ENCODE results near the gene CNPPD1. TPM values are rescaled to one million over a fixed set of nuclear protein-coding genes. Genes with fewer than 3 reads are reported as not detected.

The CNPPD1 gene
- total RNA-seq, 3 donors from 2014 or later = 90.4 to 138 (median 110) TPM

DNA sequence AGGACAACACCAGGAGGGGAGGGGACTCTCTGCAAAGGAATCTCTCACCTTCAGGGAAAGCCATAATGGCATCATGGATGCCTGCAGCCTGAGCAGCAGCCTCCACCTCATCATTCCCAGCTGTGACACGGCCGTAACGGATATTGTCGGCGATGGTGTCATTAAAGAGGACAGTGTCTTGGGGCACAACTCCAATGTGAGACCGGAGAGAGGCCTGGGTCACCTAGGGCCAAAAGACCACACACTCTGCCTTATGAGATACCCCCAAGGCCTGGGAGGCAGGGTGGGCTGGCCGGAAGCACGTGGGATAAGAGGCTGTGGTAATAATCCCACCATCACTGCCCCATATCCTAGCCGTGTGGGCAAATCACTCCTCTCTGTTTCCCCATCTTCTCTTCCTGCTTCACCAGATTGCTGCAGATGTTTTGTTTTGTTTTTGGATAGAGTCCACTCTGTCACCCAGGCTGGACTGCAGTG, 34.2 kb upstream of the CNPPD1 start:
- TF ChIP-seq, protein P1, sequence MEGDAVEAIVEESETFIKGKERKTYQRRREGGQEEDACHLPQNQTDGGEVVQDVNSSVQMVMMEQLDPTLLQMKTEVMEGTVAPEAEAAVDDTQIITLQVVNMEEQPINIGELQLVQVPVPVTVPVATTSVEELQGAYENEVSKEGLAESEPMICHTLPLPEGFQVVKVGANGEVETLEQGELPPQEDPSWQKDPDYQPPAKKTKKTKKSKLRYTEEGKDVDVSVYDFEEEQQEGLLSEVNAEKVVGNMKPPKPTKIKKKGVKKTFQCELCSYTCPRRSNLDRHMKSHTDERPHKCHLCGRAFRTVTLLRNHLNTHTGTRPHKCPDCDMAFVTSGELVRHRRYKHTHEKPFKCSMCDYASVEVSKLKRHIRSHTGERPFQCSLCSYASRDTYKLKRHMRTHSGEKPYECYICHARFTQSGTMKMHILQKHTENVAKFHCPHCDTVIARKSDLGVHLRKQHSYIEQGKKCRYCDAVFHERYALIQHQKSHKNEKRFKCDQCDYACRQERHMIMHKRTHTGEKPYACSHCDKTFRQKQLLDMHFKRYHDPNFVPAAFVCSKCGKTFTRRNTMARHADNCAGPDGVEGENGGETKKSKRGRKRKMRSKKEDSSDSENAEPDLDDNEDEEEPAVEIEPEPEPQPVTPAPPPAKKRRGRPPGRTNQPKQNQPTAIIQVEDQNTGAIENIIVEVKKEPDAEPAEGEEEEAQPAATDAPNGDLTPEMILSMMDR (IDR thresholded peaks at IDR 0.05) = no peak
- DNase-seq = no peak
- peaks cover 14% of the 10 kb centered on the region for H3K4me1 ChIP-seq (ENCODE audit: low read depth)
- ATAC-seq = no peak
- H3K4me3 ChIP-seq = no peak overlapping the region
- no peaks in the 10 kb centered on the region for H3K9me3 ChIP-seq
- intact Hi-C loops (cut with DNase I, micrococcal nuclease) = loop anchor here in 1 of 2 donors (10.0 kb wide), 1 partner anchor 46 kb away; the partner anchor contains the start of gene NHEJ1
- no peaks in the 10 kb centered on the region for H3K36me3 ChIP-seq (ENCODE audit: low read depth)

DNA sequence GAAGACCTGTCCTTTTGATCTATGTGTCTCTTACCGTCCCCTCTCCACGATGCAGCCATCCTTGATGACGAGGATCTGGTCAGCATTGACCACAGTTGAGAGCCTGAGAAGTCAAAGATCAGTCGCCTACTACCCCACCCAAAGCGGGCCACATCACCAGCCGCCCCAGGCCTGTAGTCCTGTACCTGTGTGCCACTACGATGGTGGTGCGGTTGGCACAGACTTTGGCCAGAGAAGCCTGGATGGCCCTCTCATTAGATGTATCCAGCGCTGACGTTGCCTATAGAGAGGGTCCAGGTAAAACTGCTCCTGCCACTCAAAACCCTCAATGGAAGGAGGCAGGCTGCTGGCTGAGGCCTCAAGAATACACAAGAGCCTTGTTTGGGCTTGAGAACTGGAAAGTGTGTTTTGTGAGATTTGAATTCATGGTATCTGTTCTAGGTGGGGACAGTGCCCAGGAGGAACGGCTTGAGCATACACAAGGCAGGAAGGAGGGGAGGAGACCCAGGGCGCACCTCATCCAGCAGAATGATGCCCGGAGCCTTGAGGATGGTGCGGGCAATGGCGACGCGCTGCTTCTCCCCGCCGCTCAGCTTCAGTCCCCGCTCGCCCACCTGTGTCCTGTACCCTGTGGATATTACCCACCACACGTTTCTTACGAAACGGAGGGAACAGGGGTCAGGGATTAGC, 33.6 kb upstream of the CNPPD1 start:
- DNase-seq = no peak
- H3K9me3 ChIP-seq = no peaks in the 10 kb centered on the region
- no peak for ATAC-seq
- TF ChIP-seq, protein P1 (IDR thresholded peaks at IDR 0.05) = no peak
- no peak overlapping the region for H3K4me3 ChIP-seq
- no peaks in the 10 kb centered on the region for H3K36me3 ChIP-seq (ENCODE audit: low read depth)
- H3K4me1 ChIP-seq (ENCODE audit: low read depth) = peaks cover 14% of the 10 kb centered on the region
- intact Hi-C loops (cut with DNase I, micrococcal nuclease) = loop anchor here in 1 of 2 donors (10.0 kb wide), 1 partner anchor 46 kb away; the partner anchor contains the start of gene NHEJ1

DNA sequence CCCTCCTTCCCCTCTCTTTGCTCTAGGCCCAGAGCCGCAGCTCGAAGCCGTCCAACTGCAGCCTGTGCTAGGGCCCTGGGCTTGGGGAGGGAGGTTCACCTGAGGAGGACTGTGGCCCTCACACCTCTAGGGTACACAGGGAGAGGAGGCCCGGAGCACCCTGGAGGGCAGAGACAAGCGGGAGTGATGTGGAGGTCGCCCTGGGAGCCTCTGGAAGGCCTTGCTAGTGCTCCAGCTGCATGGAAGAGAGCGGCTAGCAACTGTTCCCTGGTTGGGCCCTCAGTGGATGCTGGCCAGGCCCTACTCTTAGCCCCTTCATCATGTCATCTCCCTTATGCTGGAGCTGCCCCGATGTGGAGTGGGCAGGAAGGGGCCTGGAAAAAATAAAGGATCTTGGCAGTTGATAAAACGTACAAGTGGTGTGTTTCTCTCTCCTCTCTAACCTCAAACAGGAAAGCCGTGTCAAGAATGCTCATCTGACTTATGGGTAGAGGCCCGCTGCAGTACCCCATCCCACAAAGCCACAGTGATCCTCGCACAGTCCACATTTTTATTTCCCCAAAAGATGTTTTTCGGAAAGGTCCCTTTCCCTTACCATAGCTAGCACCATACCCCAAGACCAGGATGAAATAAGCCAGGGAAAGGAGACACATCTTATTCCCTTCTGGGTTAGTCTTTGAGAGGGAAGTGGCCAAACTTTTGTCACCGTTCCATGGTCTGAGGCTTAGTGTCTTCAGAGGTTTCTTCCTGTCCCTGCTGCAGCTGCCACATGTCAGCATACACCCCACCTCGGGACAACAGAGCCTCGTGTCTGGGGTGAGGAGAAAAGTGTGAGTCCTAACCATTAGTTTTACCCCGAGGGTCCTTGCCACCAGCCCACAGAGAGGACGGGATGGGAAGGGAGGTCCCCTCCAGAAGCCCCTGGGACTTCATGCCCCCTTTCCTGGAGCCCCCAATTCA, 32.8 kb upstream of the CNPPD1 start:
- H3K9me3 ChIP-seq = no peaks in the 10 kb centered on the region
- H3K36me3 ChIP-seq (ENCODE audit: low read depth) = no peaks in the 10 kb centered on the region
- no peak overlapping the region for H3K4me3 ChIP-seq
- intact Hi-C loops (cut with DNase I, micrococcal nuclease) = loop anchor here in 1 of 2 donors (10.0 kb wide), 1 partner anchor 45 kb away; the partner anchor contains the start of gene NHEJ1
- H3K4me1 ChIP-seq (ENCODE audit: low read depth) = peaks cover 14% of the 10 kb centered on the region
- ATAC-seq (no peak), DNase-seq (no peak)
- TF ChIP-seq, protein P1 (IDR thresholded peaks at IDR 0.05) = no peak

DNA sequence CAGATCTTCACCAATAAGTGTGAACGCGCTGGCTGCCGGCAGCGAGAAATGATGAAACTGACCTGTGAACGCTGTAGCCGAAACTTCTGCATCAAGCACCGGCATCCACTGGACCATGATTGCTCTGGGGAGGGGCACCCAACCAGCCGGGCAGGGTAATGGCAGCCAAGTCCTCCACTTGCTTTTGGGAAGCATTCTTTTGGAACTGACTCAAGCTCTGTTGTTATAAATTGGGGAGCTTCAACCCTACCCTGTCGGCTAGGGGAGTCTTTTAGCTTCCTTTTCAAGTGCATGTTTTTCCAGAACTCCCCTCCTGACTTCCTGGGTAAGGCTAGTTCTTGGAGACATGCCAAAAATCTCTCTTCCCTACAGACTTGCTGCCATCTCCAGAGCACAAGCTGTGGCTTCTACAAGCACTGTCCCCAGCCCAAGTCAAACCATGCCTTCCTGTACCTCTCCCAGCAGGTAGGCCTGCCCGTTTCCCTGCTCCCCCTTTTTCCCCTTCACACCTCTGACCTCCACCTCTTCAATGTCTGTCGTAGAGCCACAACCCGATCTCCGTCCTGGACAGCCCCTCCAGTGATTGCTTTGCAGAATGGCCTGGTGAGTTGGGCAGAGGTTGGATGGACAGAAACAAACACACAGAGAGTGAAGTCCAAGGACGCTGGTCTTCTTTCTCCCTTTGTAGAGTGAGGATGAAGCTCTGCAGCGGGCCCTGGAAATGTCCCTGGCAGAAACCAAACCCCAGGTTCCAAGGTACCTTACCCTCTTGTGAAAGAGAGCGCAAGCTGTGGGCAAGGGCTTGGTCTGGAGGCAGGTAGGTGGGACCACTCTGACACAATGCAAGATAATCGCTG, 31.4 kb upstream of the CNPPD1 start:
- H3K4me3 ChIP-seq = no peak overlapping the region
- no peaks in the 10 kb centered on the region for H3K9me3 ChIP-seq
- DNase-seq = no peak
- ATAC-seq = no peak
- H3K36me3 ChIP-seq (ENCODE audit: low read depth) = no peaks in the 10 kb centered on the region
- H3K4me1 ChIP-seq (ENCODE audit: low read depth) = peaks cover 14% of the 10 kb centered on the region
- TF ChIP-seq, protein P1 (IDR thresholded peaks at IDR 0.05) = no peak
- intact Hi-C loops (cut with DNase I, micrococcal nuclease) = no loop called here

Measured in mucosa of descending colon (tissue), 3 donors.